ENCODE results near the gene PGBD4.

DNA sequence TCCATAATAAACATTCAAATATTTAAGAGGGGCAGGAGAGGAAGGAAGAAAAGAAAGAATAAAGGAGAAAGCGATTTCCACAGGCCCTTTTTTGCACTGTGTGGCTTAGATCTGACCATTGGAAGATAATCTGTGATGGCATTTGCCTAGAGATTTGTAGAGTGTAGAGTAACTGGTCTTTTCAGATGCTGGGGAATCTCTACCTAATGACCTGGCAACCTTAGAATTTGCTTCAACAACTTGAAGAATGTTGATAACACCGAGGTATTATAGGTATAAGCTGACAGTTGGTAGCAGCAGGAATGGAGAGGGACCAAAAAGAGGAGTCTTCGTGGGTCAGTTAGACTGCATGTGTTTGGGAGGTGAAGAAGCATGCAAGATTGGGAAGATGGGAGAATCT, 41.9 kb upstream of the PGBD4 start:
- TF ChIP-seq EZH2 (IDR thresholded peaks at IDR 0.05; ENCODE audit: borderline replicate concordance, low read length) = no peak
- no peak for TF ChIP-seq CTCF (IDR thresholded peaks at IDR 0.05; ENCODE audit: low read length)
